ENCODE results near the gene CBX7. TPM values are rescaled to one million over a fixed set of nuclear protein-coding genes. Genes with fewer than 3 reads are reported as not detected.

Gene CBX7
- polyA plus RNA-seq, 3 donors = 3.1 to 18.0 (median 4.0) TPM

DNA sequence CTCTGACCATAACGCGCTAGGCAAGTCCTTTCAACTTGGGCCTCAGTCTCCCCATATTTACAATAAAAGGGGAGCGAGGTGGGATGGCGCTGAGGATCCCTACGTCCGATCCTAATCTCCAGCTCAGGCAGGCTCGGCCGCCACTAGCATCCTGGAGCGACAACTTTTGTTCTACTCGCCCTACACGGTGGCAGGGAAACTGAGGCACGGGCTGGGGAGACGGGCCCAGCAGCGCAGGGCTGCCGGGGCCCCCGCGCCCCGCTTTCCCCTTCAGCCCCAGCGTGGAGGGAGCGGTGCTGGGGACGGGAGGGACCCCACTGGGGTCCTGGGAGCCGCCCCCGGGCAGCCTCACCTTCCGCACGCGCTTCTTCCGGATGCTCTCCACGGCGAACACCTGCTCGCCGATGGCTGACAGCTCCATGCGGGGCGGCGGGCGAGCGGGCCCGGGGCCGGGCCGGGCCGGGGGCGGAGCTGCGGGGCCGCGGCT lies 413 bp downstream of the CBX7 start:
- H3K4me1 Mint-ChIP-seq = peaks cover 25% of the 10 kb centered on the region

More for the DNA sequence above, 413 bp downstream of the CBX7 start:
- Histone ChIP-seq H3K9ac (ENCODE audit: insufficient read depth, low read length, poor library complexity, severe bottlenecking) (peak overlapping the region; percentile 64), H3K27me3 (ENCODE audit: control insufficient read depth in 2 of 2, insufficient read depth in 2 of 2, low read length in 2 of 2) (peaks cover 19 to 35% of the 10 kb centered on the region in 2 donors), H3K9me3 (replicated peaks in 1 of 2; ENCODE audit: control insufficient read depth in 1 of 2, insufficient read depth in 1 of 2, low read length in 2 of 2) (no peaks in the 10 kb centered on the region), H3K79me2 (ENCODE audit: insufficient read depth, low read length) (no peaks in the 10 kb centered on the region), H3K4me3 (replicated peaks in 1 of 3; ENCODE audit: low read depth in 2 of 3, low read length in 3 of 3) (peak overlapping the region; percentile 62 to 86 (median 84)), H2AFZ (ENCODE audit: insufficient read depth, low read depth, low read length, poor library complexity, severe bottlenecking) (peak overlapping the region; percentile 79), H3K4me1 (ENCODE audit: control insufficient read depth in 1 of 2, insufficient read depth in 2 of 2, low read length in 2 of 2) (peaks cover 18 to 25% of the 10 kb centered on the region in 2 donors), H3K36me3 (replicated peaks in 1 of 2; ENCODE audit: control insufficient read depth in 1 of 2, insufficient read depth in 2 of 2, low read length in 2 of 2) (peaks cover 2 to 20% of the 10 kb centered on the region in 2 donors), H3K27ac (ENCODE audit: low read depth in 1 of 2, low read length in 2 of 2) (peak overlapping the region in 1 of 2 donors; percentile 56), H4K20me1 (ENCODE audit: insufficient read depth, low read length) (no peaks in the 10 kb centered on the region), H3K4me2 (replicated peaks; ENCODE audit: extremely low read depth, low read length, poor library complexity, severe bottlenecking) (peak overlapping the region; percentile 89)
- intact Hi-C loops (cut with micrococcal nuclease) = loop anchor here (2.0 to 5.0 kb wide), 3 partner anchors 160 to 370 kb away; partner anchors contain the start of genes ATF4 (in 1 of the 2) and CBX6 (in 1 of the 2)
- Mint-ChIP-seq H3K27me3 (ENCODE audit: low read depth in 3 of 3) (peaks cover 32 to 40% (median 35%) of the 10 kb centered on the region in 3 donors), H3K27ac (peak overlapping the region in 2 of 7 donors; percentile 37 to 70), H3K4me3 (peak overlapping the region; percentile 69 to 72), H3K9me3 (peaks cover 0 to 6% (median 5%) of the 10 kb centered on the region in 7 donors), H3K36me3 (peaks cover 11 to 16% of the 10 kb centered on the region in 2 donors)
- no peak for TF ChIP-seq CTCF (IDR thresholded peaks at IDR 0.05)
- WGBS (ENCODE audit: insufficient coverage) = 12% methylated on average over 43 of the region's 44 CpGs
- DNase-seq = peak in 1 of 3 donors; percentile 8

All from CD14-positive monocyte (primary cell).